ENCODE measurements around the gene CREB3L2.
"Not testable (repeated sequence)": the region's sequence is repeated elsewhere in the genome, so short reads cannot be mapped to it uniquely, and the experiment has no call there.

The CREB3L2 gene

GRCh38 chr7:137935884-137936508, 65.9 kb downstream of the CREB3L2 start:
- DNase-seq (ENCODE audit: low read depth in 1 of 2, low spot score in 1 of 2): no peak

DNA sequence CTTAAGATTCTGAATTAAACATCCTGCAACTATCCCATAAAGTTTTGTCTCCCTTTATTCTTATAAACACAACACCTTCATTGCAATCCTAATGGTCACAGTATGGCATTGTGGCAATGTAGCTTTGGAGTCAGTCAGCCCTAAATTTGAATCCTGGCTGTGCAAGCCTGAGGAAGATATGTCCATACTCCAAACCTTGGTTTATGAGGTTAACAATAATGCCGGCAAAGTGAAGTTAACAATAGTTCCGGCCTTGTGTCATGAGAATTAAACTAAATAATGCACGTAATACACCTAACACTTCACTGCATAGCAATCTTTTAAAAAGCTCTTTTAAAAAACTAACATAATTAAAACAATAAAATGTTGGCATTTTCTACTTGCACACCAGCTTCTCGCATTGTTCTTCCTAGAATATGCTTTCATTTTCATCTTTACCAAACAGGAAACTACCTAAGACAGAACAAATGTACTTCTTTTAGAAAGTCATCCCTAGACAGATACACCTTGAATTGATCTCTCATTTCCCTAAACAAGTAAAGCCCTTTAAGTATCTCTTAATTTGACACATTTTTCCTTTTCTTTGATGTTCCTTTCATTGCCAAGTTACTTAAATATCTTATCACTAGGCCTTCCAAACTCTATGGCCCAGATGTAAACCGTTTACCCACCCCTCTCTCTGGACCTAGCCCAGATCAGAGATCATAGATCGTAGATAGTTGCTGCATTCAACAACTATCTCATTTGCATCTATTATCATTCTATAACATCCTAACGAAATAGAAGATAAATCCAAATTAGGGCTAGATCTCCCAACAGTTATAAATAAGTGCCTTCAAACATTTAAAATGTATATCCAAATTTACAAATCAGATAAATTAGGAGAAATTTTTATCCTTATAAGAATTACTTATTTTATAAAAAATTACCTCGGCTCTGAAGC, 66.7 kb downstream of the CREB3L2 start:
- DNase-seq (ENCODE audit: low read depth in 1 of 2, low spot score in 1 of 2): no peak

DNA sequence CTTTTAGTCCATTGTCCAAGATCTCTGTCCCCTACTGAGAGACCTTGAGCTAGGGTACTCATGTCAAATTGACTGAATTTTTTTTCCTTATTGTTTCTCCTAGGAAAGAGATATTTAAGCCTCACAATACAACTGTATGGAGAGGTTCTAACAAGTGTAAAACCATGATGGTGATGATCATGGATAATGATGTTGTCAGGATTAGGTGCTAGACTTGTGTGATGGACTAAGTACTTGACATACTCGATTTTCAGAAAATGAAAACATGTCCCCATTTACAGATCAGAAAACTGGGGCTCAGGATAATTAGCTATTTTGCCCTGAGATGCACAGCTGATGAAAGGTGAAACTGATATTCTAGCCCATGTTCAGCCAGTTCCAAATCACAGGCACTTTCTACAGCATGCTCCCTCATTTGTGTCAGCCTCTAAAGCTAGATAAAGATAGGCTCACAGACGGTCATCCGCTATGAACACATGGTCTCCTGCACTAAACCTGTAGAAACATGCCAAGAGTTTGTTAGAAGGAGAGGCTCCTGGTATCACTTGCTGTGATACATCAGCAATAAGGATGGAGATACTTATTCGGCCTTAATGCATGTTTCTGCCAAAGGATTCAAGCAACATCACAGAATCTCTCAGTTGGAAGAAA, 67.6 kb downstream of the CREB3L2 start:
- no peak for DNase-seq (ENCODE audit: low read depth in 1 of 2, low spot score in 1 of 2)

GRCh38 chr7:137933270-137934017, 68.4 kb downstream of the CREB3L2 start:
- DNase-seq (ENCODE audit: low read depth in 1 of 2, low spot score in 1 of 2): no peak

DNA sequence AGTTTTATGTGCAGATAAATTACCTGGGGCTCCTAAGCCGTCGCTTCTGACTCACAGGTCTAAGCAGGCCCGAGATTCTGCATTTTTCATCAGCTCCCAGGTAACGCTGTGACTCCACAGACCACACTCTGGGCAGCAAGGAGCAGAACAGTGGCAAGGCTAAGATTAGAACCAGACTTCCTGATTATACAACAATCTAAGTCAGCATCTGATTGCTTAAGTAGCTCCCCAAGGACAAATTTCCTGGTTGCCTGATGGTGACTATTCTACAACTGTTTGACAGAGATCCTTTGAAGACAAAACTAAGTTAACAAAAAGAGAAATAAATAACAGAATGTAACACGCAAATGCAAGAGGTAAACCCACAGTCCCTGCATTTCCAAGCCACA, 69.0 kb downstream of the CREB3L2 start:
- DNase-seq (ENCODE audit: low read depth in 1 of 2, low spot score in 1 of 2): no peak

- DNase-seq (ENCODE audit: low read depth in 1 of 2, low spot score in 1 of 2): no peak
Measured at GRCh38 chr7:137931823-137932222, 70.1 kb downstream of the CREB3L2 start.

GRCh38 chr7:137930581-137930980, 71.3 kb downstream of the CREB3L2 start:
- no peak for DNase-seq (ENCODE audit: low read depth in 1 of 2, low spot score in 1 of 2)

- no peak for DNase-seq (ENCODE audit: low read depth in 1 of 2, low spot score in 1 of 2)
Measured at GRCh38 chr7:137928626-137929025, 73.3 kb downstream of the CREB3L2 start.

GRCh38 chr7:137927386-137927785, 74.5 kb downstream of the CREB3L2 start:
- DNase-seq (ENCODE audit: low read depth in 1 of 2, low spot score in 1 of 2): no peak

GRCh38 chr7:137926206-137926605, 75.7 kb downstream of the CREB3L2 start:
- DNase-seq (ENCODE audit: low read depth in 1 of 2, low spot score in 1 of 2): not testable (repeated sequence)

DNA sequence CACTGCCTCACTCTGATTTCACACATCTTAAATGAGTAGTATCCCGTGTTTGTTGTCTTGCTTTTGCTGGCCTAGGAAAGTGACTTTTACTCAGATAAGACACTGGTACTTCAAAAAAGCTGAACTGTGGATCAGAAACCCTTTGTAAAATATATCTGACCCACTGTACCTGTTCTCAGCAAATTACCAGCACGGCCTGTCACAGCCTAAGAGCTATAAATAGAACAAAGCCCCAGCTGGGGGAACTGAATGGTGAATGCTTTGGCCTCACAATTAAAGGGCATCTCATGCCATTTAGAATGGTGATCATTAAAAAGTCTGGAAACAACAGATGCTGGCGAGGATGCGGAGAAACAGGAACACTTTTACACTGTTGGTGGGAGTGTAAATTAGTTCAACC, 76.1 kb downstream of the CREB3L2 start:
- DNase-seq (ENCODE audit: low read depth in 1 of 2, low spot score in 1 of 2): no peak

- DNase-seq (ENCODE audit: low read depth in 1 of 2, low spot score in 1 of 2): no peak
Measured at GRCh38 chr7:137925091-137925490, 76.8 kb downstream of the CREB3L2 start.

DNA sequence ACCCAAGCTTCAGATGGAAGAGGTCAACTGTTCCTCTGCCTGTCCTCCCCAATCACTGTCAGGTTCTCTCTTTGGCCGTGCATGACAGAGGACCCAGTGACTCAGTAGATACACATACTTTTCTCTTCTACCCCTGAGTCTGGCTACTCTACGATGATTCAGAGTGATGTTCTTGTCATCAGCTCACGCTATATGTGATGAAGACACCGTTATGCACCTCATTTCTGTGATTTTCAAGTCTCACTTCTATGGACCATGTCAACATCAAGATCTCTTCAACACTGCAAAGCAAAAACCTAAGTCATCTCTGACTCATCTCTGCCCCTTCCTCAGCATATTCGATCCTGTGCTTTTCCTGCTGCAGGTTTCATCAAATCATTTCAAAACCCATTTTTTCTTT, 78.5 kb downstream of the CREB3L2 start:
- DNase-seq (ENCODE audit: low read depth in 1 of 2, low spot score in 1 of 2): no peak

GRCh38 chr7:137920637-137921399, 81.1 kb downstream of the CREB3L2 start:
- DNase-seq (ENCODE audit: low read depth in 1 of 2, low spot score in 1 of 2): no peak

GRCh38 chr7:137919987-137920386, 81.9 kb downstream of the CREB3L2 start:
- DNase-seq (ENCODE audit: low read depth in 1 of 2, low spot score in 1 of 2): no peak

DNA sequence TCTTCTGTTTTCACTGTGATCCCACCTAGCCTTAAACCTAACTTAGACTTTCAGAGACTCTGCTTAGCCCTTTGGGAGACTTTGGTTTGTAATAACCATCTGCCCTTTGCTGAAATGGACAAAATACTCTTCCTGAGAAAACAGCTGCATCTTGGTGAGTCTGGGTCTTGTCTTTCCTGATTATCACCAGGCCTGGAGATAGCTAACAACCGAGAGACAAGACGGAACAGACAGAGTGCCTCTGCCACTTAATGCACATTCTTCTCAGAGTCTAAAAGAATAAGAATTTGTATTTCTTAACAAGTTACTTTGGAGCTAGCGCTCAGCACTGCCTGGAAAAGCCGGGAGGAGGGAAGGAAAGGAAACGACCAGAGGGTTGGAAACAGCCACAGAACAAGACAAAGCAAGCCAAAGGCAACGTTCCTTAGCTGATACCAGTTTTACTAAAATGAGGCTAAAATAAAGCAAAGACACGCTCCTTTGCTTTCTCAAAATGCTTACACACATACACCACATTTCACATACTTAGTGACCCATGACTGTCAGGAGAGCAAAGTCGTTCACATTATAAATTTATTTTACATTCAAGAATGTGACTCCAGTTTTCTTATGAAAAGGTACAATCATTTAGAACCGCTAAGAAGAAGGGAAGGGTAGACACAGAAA, 84.8 kb downstream of the CREB3L2 start:
- DNase-seq (ENCODE audit: low read depth in 1 of 2, low spot score in 1 of 2): no peak

GRCh38 chr7:137916564-137916963, 85.3 kb downstream of the CREB3L2 start:
- no peak for DNase-seq (ENCODE audit: low read depth in 1 of 2, low spot score in 1 of 2)

- DNase-seq (ENCODE audit: low read depth in 1 of 2, low spot score in 1 of 2): no peak
Measured at GRCh38 chr7:137915266-137915665, 86.6 kb downstream of the CREB3L2 start.

DNA sequence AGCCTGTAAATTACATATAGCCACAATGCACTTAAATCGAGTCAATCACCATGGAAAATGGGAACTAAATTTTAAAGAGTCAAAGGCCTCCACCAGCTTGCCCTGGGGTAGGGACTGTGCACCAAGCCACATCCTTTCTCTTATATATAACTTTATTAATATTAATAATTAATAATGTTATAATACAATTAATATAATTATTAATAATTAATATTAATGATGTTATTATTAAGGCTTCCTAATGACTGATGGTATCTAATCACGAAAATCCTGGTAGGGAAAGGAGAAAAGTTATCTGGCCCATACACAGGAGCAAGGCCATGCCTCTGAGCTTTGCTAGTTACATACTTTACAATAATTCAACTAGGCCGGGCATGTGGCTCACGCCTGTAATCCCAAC, 87.9 kb downstream of the CREB3L2 start:
- DNase-seq (ENCODE audit: low read depth in 1 of 2, low spot score in 1 of 2): no peak

GRCh38 chr7:137909042-137909441, 92.8 kb downstream of the CREB3L2 start:
- no peak for DNase-seq (ENCODE audit: low read depth in 1 of 2, low spot score in 1 of 2)

All from stimulated activated CD4-positive, alpha-beta T cell treated with anti-CD3 and anti-CD28 coated beads, Interleukin-15, amount 100 ng/mL, for 1 hour (primary cell).